ENCODE data around the gene GPR160. TPM values are rescaled to one million over a fixed set of nuclear protein-coding genes. Genes with fewer than 3 reads are reported as not detected.
"Not testable (repeated sequence)": the region's sequence is repeated elsewhere in the genome, so short reads cannot be mapped to it uniquely, and the experiment has no call there.

GPR160 gene
- total RNA-seq, 1 donor from 2014 or later: 1.2 TPM

GRCh38 chr3:170002879-170003278, 34.9 kb upstream of the GPR160 start:
- Histone ChIP-seq H3K4me1 (no peaks in the 10 kb centered on the region), H3K4me3 (no peak overlapping the region), H3K36me3 (no peaks in the 10 kb centered on the region), H3K9me3 (no peaks in the 10 kb centered on the region), H3K27ac (no peak overlapping the region), H3K27me3 (no peaks in the 10 kb centered on the region)
- no peak for DNase-seq (ENCODE audit: extremely low spot score in 2 of 2)
- intact Hi-C loops (cut with DNase I): no loop called here
- TF ChIP-seq POLR2AphosphoS5 (IDR thresholded peaks at IDR 0.05; ENCODE audit: insufficient read depth in 1 of 2, low read depth in 1 of 2): no peak

DNA sequence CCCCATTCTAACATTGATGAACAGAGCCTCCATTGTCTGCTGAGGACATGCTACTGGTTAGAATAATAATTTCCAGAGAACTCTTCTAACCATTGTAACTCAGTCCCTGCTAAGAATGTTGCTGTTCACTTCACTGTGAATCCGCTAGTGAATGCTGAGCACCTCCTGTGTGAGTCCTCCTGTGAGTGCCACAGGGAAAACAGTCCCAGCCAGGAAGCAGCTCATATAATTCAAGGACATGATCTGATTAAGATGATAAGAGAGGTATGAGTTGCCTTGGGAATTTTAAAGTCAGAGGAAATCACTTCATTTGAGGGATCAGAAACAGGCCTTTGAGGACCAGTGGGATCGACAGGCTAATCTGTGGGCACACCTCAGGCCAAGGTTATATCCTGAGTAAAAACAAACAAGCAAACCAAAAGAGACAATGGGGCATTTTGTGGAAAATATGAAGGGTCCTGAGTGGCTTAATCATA, 33.9 kb upstream of the GPR160 start:
- no peak for TF ChIP-seq POLR2AphosphoS5 (IDR thresholded peaks at IDR 0.05; ENCODE audit: insufficient read depth in 1 of 2, low read depth in 1 of 2)
- TF ChIP-seq POLR2A (IDR thresholded peaks at IDR 0.05): no peak
- TF ChIP-seq, protein P1, sequence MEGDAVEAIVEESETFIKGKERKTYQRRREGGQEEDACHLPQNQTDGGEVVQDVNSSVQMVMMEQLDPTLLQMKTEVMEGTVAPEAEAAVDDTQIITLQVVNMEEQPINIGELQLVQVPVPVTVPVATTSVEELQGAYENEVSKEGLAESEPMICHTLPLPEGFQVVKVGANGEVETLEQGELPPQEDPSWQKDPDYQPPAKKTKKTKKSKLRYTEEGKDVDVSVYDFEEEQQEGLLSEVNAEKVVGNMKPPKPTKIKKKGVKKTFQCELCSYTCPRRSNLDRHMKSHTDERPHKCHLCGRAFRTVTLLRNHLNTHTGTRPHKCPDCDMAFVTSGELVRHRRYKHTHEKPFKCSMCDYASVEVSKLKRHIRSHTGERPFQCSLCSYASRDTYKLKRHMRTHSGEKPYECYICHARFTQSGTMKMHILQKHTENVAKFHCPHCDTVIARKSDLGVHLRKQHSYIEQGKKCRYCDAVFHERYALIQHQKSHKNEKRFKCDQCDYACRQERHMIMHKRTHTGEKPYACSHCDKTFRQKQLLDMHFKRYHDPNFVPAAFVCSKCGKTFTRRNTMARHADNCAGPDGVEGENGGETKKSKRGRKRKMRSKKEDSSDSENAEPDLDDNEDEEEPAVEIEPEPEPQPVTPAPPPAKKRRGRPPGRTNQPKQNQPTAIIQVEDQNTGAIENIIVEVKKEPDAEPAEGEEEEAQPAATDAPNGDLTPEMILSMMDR (IDR thresholded peaks at IDR 0.05): no peak
- H3K4me3 ChIP-seq: no peak overlapping the region
- intact Hi-C loops (cut with DNase I): no loop called here
- no peaks in the 10 kb centered on the region for H3K4me1 ChIP-seq
- H3K36me3 ChIP-seq: no peaks in the 10 kb centered on the region
- no peak overlapping the region for H3K27ac ChIP-seq
- no peak for DNase-seq (ENCODE audit: extremely low spot score in 2 of 2)
- H3K27me3 ChIP-seq: no peaks in the 10 kb centered on the region
- no peaks in the 10 kb centered on the region for H3K9me3 ChIP-seq

DNA sequence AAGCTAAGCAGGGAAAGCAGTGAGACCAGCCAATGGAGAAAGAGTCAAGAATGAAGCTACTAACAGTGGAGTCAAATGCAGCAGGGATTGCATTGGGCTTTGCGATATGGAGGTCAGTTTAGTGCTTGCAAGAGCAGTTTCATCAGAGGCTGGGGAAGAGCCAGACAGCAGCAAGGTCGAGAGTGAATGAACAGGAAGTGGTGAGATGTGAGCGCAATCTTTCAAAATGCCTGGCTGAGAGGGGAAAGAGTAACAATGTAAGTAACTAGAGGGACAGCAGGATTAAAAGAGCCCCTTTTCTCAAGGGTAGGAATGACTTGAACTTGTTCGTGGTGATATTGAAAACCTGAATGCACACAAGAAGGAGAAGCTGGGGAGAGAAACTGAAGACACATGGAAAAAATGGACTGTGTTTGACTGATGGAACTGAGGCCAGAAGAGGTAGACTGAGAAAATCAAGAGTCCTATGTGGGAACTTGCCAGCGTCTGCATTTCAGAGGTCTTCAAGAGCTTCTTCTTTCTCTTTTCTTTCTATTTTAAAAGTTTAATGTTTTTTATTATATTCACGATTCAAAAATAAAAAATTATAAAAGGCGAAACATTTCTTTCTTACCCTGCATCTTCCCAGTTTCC, 30.6 kb upstream of the GPR160 start:
- Histone ChIP-seq H3K27me3 (no peaks in the 10 kb centered on the region), H3K27ac (no peak overlapping the region), H3K36me3 (no peaks in the 10 kb centered on the region), H3K9me3 (no peaks in the 10 kb centered on the region), H3K4me1 (no peaks in the 10 kb centered on the region), H3K4me3 (no peak overlapping the region)
- no peak for TF ChIP-seq POLR2A (IDR thresholded peaks at IDR 0.05)
- intact Hi-C loops (cut with DNase I): no loop called here
- DNase-seq (ENCODE audit: extremely low spot score in 2 of 2): no peak

DNA sequence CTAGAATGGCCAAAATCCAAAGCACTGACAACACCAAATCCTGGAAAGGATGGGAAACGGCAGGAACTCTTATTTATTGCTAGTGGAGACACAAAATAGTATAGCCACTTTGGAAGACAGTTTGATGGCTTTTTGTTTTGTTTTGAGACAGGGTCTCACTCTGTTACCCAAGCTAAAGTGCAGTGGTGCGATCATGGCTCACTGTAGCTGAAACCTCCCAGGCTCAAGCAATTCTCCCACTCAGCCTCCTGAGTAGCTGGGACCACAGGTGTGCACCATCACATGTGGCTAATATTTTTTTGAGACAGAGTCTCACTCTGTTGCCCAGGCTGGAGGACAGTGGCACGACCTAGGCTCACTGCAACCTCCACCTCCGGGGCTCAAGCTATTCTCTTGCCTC, 27.3 kb upstream of the GPR160 start:
- no peak overlapping the region for H3K4me3 ChIP-seq

DNA sequence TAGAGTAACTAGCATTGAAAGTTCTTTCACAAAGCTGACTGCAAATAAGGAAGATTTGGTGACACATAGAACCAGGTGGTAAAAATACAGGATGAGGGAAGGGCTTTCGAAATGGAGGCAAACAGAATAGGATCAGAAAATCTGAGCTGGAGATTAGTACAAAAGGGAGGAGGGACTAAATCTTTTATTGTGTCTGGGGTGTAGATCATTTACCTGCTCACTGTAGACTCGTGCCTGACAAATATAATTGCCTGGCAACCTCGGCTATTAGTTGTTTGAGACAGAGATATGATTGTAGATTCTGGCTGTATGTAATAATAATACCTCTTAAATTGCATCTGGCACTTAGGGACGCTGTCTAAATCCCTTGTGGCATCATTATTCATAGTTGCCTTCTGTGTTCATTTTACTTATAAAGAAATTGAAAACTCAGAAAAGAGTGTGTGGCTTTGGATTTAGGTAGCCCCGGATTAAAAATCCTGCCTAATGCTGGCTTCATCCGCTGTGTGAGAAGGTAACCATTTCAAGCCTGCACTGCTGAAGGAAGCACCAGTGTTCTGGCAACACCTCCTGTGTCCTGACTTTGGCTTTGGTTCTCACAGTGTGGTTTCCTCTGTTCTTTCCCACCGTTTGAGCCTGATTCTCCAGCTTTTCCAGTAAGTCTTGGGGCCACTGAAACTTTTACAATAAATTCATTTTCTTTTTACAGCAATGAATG, 25.0 kb upstream of the GPR160 start:
- Histone ChIP-seq H3K4me3 (no peak overlapping the region), H3K27ac (no peak overlapping the region), H3K27me3 (no peaks in the 10 kb centered on the region), H3K36me3 (no peaks in the 10 kb centered on the region), H3K9me3 (no peaks in the 10 kb centered on the region), H3K4me1 (no peaks in the 10 kb centered on the region)
- intact Hi-C loops (cut with DNase I): no loop called here
- TF ChIP-seq POLR2A (IDR thresholded peaks at IDR 0.05): no peak
- TF ChIP-seq, protein P1 (IDR thresholded peaks at IDR 0.05): no peak
- no peak for TF ChIP-seq POLR2AphosphoS5 (IDR thresholded peaks at IDR 0.05; ENCODE audit: insufficient read depth in 1 of 2, low read depth in 1 of 2)
- DNase-seq (ENCODE audit: extremely low spot score in 2 of 2): no peak

More for the DNA sequence above, 27.3 kb upstream of the GPR160 start:
- Histone ChIP-seq H3K27me3 (no peaks in the 10 kb centered on the region), H3K4me1 (no peaks in the 10 kb centered on the region), H3K27ac (no peak overlapping the region), H3K9me3 (no peaks in the 10 kb centered on the region), H3K36me3 (no peaks in the 10 kb centered on the region)
- DNase-seq (ENCODE audit: extremely low spot score in 2 of 2): no peak
- intact Hi-C loops (cut with DNase I): no loop called here
- no peak for TF ChIP-seq POLR2A (IDR thresholded peaks at IDR 0.05)
- no peak for TF ChIP-seq POLR2AphosphoS5 (IDR thresholded peaks at IDR 0.05; ENCODE audit: insufficient read depth in 1 of 2, low read depth in 1 of 2)
- TF ChIP-seq, protein P1 (IDR thresholded peaks at IDR 0.05): no peak

GRCh38 chr3:170016057-170016456, 21.7 kb upstream of the GPR160 start:
- H3K9me3 ChIP-seq: no peaks in the 10 kb centered on the region
- H3K27me3 ChIP-seq: no peaks in the 10 kb centered on the region
- TF ChIP-seq POLR2AphosphoS5 (IDR thresholded peaks at IDR 0.05; ENCODE audit: insufficient read depth in 1 of 2, low read depth in 1 of 2) (no peak), POLR2A (IDR thresholded peaks at IDR 0.05) (no peak)
- TF ChIP-seq, protein P1 (IDR thresholded peaks at IDR 0.05): no peak
- DNase-seq (ENCODE audit: extremely low spot score in 2 of 2): no peak
- H3K36me3 ChIP-seq: no peaks in the 10 kb centered on the region
- H3K4me1 ChIP-seq: no peaks in the 10 kb centered on the region
- no peak overlapping the region for H3K4me3 ChIP-seq
- intact Hi-C loops (cut with DNase I): no loop called here
- H3K27ac ChIP-seq: no peak overlapping the region

- intact Hi-C loops (cut with DNase I); H3K27me3 ChIP-seq; H3K27ac ChIP-seq: not testable (repeated sequence)
Observed at GRCh38 chr3:170019306-170019705, 18.5 kb upstream of the GPR160 start.

More at GRCh38 chr3:170019306-170019705, 18.5 kb upstream of the GPR160 start:
- H3K36me3 ChIP-seq; H3K9me3 ChIP-seq; H3K4me3 ChIP-seq; DNase-seq (ENCODE audit: extremely low spot score in 2 of 2); H3K4me1 ChIP-seq: not testable (repeated sequence)

All from vagina (tissue), 2 donors.